DMS53 treated with DMSO at 0.1 percent for 48 hours (cell line): ENCODE results near the gene LILRA6.
"Not testable (repeated sequence)": the region's sequence is repeated elsewhere in the genome, so short reads cannot be mapped to it uniquely, and the experiment has no call there.

Experiments used
- DNase-seq: peaks from one replicate; lab custom pipeline; 2025; ENCODE audit not compliant: unreplicated experiment; lab: John Stamatoyannopoulos, UW

LILRA6 gene

GRCh38 chr19:54208784-54209057 is 33.9 kb downstream of the LILRA6 start:
- DNase-seq = peak; percentile 24

- DNase-seq = peak; percentile 45
Measured at GRCh38 chr19:54207983-54208783, 34.4 kb downstream of the LILRA6 start.

- DNase-seq = no peak
Measured at GRCh38 chr19:54207676-54207982, 35.0 kb downstream of the LILRA6 start.

GRCh38 chr19:54207193-54207592 is 35.4 kb downstream of the LILRA6 start:
- DNase-seq = not testable (repeated sequence)

- DNase-seq = no peak
Measured at GRCh38 chr19:54206831-54207177, 35.8 kb downstream of the LILRA6 start.

GRCh38 chr19:54206030-54206830 is 36.4 kb downstream of the LILRA6 start:
- no peak for DNase-seq

GRCh38 chr19:54204767-54205468 is 37.7 kb downstream of the LILRA6 start:
- DNase-seq = no peak

- peak; percentile 11 for DNase-seq
Measured at GRCh38 chr19:54203151-54203611, 39.4 kb downstream of the LILRA6 start.

- DNase-seq = no peak
Measured at GRCh38 chr19:54201980-54202379, 40.6 kb downstream of the LILRA6 start.

- DNase-seq = no peak
Measured at GRCh38 chr19:54201172-54201701, 41.4 kb downstream of the LILRA6 start.

GRCh38 chr19:54199401-54199800 is 43.2 kb downstream of the LILRA6 start:
- no peak for DNase-seq

- no peak for DNase-seq
Measured at GRCh38 chr19:54197121-54197520, 45.5 kb downstream of the LILRA6 start.

GRCh38 chr19:54196536-54196935 is 46.1 kb downstream of the LILRA6 start:
- DNase-seq = no peak

GRCh38 chr19:54194463-54194862 is 48.1 kb downstream of the LILRA6 start:
- DNase-seq = not testable (repeated sequence)

GRCh38 chr19:54193011-54193410 is 49.6 kb downstream of the LILRA6 start:
- no peak for DNase-seq

GRCh38 chr19:54191811-54192453 is 50.7 kb downstream of the LILRA6 start:
- no peak for DNase-seq

GRCh38 chr19:54191011-54191810 is 51.4 kb downstream of the LILRA6 start, which contains the start of gene TSEN34:
TSS of gene TSEN34 (plus strand) at chr19:54191308. CDS start at chr19:54191365, 57 bp downstream.
- peak; percentile 80 for DNase-seq

GRCh38 chr19:54190503-54191010 is 52.0 kb downstream of the LILRA6 start:
- peak; percentile 98 for DNase-seq

- peak; percentile 99 for DNase-seq
Measured at GRCh38 chr19:54189735-54190502, 52.7 kb downstream of the LILRA6 start.
